ENCODE results near the gene SETDB2.

SETDB2 gene

GRCh38 chr13:49538404-49538803 lies 94.3 kb downstream of the SETDB2 start:
- no peak for DNase-seq

GRCh38 chr13:49539313-49539712 lies 95.2 kb downstream of the SETDB2 start:
- DNase-seq, result no peak

GRCh38 chr13:49539746-49540145 lies 95.7 kb downstream of the SETDB2 start:
- no peak for DNase-seq

- DNase-seq, result no peak
These were observed 96.5 kb downstream of the SETDB2 start for GRCh38 chr13:49540552-49540951.

- DNase-seq, result no peak
These were observed 99.6 kb downstream of the SETDB2 start for GRCh38 chr13:49543656-49544055.
